Activated T-cell treated with anti-CD3 and anti-CD28 coated beads, Interleukin-2, amount 50 U/mL, for 24 hours (primary cell): Measurements from ENCODE around the gene NGRN.
"Not testable (repeated sequence)": the region's sequence is repeated elsewhere in the genome, so short reads cannot be mapped to it uniquely, and the experiment has no call there.

Experiments used
- DNase-seq: peaks from one replicate; pipeline ENCODE4 v3.0.0-alpha.2; 2020
- H3K27ac Mint-ChIP-seq: 2 replicates; pipeline ENCODE4 v1.8.0; 2020; ENCODE audit warnings: mild to moderate bottlenecking, mixed read lengths
- H3K27me3 Mint-ChIP-seq: 2 replicates; pipeline ENCODE4 v1.8.0; 2020; ENCODE audit warnings: mixed read lengths
- H3K36me3 Mint-ChIP-seq: 2 replicates; pipeline ENCODE4 v1.8.0; 2020; ENCODE audit warnings: low read depth, mixed read lengths
- H3K4me1 Mint-ChIP-seq: 2 replicates; pipeline ENCODE4 v1.8.0; 2020; ENCODE audit warnings: low read depth, mixed read lengths
- H3K4me3 Mint-ChIP-seq: 2 replicates; pipeline ENCODE4 v1.8.0; 2020; ENCODE audit warnings: mild to moderate bottlenecking, moderate library complexity, mixed read lengths
- H3K9me3 Mint-ChIP-seq: 2 replicates; pipeline ENCODE4 v1.8.0; 2020; ENCODE audit warnings: mixed read lengths

Gene NGRN

GRCh38 chr15:90257776-90258175, 7.7 kb upstream of the NGRN start:
- DNase-seq = no peak
- Mint-ChIP-seq H3K9me3 (no peaks in the 10 kb centered on the region), H3K36me3 (no peaks in the 10 kb centered on the region), H3K27ac (no peak overlapping the region), H3K4me1 (peaks cover 6% of the 10 kb centered on the region), H3K4me3 (no peak overlapping the region), H3K27me3 (no peaks in the 10 kb centered on the region)

GRCh38 chr15:90259524-90259923, 5.9 kb upstream of the NGRN start:
- Mint-ChIP-seq H3K27ac (no peak overlapping the region), H3K9me3 (no peaks in the 10 kb centered on the region), H3K4me3 (no peak overlapping the region), H3K4me1 (peaks cover 16% of the 10 kb centered on the region), H3K36me3 (no peaks in the 10 kb centered on the region), H3K27me3 (no peaks in the 10 kb centered on the region)
- DNase-seq = no peak

GRCh38 chr15:90260731-90261130, 4.7 kb upstream of the NGRN start:
- not testable (repeated sequence) for H3K27me3 Mint-ChIP-seq, DNase-seq, H3K9me3 Mint-ChIP-seq, H3K27ac Mint-ChIP-seq, H3K4me3 Mint-ChIP-seq, H3K36me3 Mint-ChIP-seq
- H3K4me1 Mint-ChIP-seq = peaks cover 20% of the 10 kb centered on the region

GRCh38 chr15:90261811-90262210, 3.7 kb upstream of the NGRN start:
- no peaks in the 10 kb centered on the region for H3K27me3 Mint-ChIP-seq
- no peak for DNase-seq
- H3K27ac Mint-ChIP-seq = no peak overlapping the region
- peaks cover 18% of the 10 kb centered on the region for H3K36me3 Mint-ChIP-seq
- H3K9me3 Mint-ChIP-seq = no peaks in the 10 kb centered on the region
- H3K4me1 Mint-ChIP-seq = peaks cover 23% of the 10 kb centered on the region
- no peak overlapping the region for H3K4me3 Mint-ChIP-seq

GRCh38 chr15:90262426-90262825, 3.0 kb upstream of the NGRN start:
- no peak overlapping the region for H3K4me3 Mint-ChIP-seq
- no peak overlapping the region for H3K27ac Mint-ChIP-seq
- no peak for DNase-seq
- peaks cover 28% of the 10 kb centered on the region for H3K4me1 Mint-ChIP-seq
- H3K36me3 Mint-ChIP-seq = peaks cover 24% of the 10 kb centered on the region
- H3K27me3 Mint-ChIP-seq = no peaks in the 10 kb centered on the region
- no peaks in the 10 kb centered on the region for H3K9me3 Mint-ChIP-seq

- Mint-ChIP-seq H3K4me1 (peaks cover 40% of the 10 kb centered on the region), H3K9me3 (no peaks in the 10 kb centered on the region), H3K4me3 (peak overlapping the region; percentile 95), H3K27me3 (no peaks in the 10 kb centered on the region), H3K27ac (peak overlapping the region; percentile 97), H3K36me3 (peaks cover 40% of the 10 kb centered on the region)
- DNase-seq = peak; percentile 52
These were observed 801 bp upstream of the NGRN start for GRCh38 chr15:90264671-90265070.

GRCh38 chr15:90266061-90266431, 574 bp downstream of the NGRN start:
- no peaks in the 10 kb centered on the region for H3K27me3 Mint-ChIP-seq
- no peaks in the 10 kb centered on the region for H3K9me3 Mint-ChIP-seq
- DNase-seq = peak; percentile 67
- H3K36me3 Mint-ChIP-seq = peaks cover 54% of the 10 kb centered on the region
- peak overlapping the region; percentile 97 for H3K27ac Mint-ChIP-seq
- H3K4me3 Mint-ChIP-seq = peak overlapping the region; percentile 95
- peaks cover 49% of the 10 kb centered on the region for H3K4me1 Mint-ChIP-seq

- no peaks in the 10 kb centered on the region for H3K9me3 Mint-ChIP-seq
- DNase-seq = no peak
These were observed 1.0 kb downstream of the NGRN start for GRCh38 chr15:90266485-90266884.

GRCh38 chr15:90268415-90268814, 2.9 kb downstream of the NGRN start:
- peaks cover 70% of the 10 kb centered on the region for H3K4me1 Mint-ChIP-seq
- DNase-seq = no peak
- H3K4me3 Mint-ChIP-seq = peak overlapping the region; percentile 95
- no peaks in the 10 kb centered on the region for H3K9me3 Mint-ChIP-seq
- H3K27ac Mint-ChIP-seq = peak overlapping the region; percentile 69
- H3K36me3 Mint-ChIP-seq = peaks cover 78% of the 10 kb centered on the region
- H3K27me3 Mint-ChIP-seq = no peaks in the 10 kb centered on the region

More at GRCh38 chr15:90266485-90266884, 1.0 kb downstream of the NGRN start:
- peak overlapping the region; percentile 95 for H3K4me3 Mint-ChIP-seq
- peaks cover 59% of the 10 kb centered on the region for H3K36me3 Mint-ChIP-seq
- peak overlapping the region; percentile 97 for H3K27ac Mint-ChIP-seq
- peaks cover 54% of the 10 kb centered on the region for H3K4me1 Mint-ChIP-seq
- no peaks in the 10 kb centered on the region for H3K27me3 Mint-ChIP-seq

GRCh38 chr15:90270502-90271150, 5.2 kb downstream of the NGRN start:
- Mint-ChIP-seq H3K9me3 (no peaks in the 10 kb centered on the region), H3K4me3 (no peak overlapping the region), H3K27me3 (no peaks in the 10 kb centered on the region), H3K4me1 (peaks cover 56% of the 10 kb centered on the region), H3K36me3 (peaks cover 92% of the 10 kb centered on the region), H3K27ac (peak overlapping the region; percentile 88)
- peak; percentile 23 for DNase-seq

GRCh38 chr15:90271459-90272166, 6.1 kb downstream of the NGRN start:
- Mint-ChIP-seq H3K9me3 (no peaks in the 10 kb centered on the region), H3K4me1 (peaks cover 54% of the 10 kb centered on the region), H3K4me3 (no peak overlapping the region), H3K27ac (peak overlapping the region; percentile 88), H3K36me3 (peaks cover 89% of the 10 kb centered on the region), H3K27me3 (no peaks in the 10 kb centered on the region)
- DNase-seq = peak; percentile 19

- H3K27me3 Mint-ChIP-seq, H3K27ac Mint-ChIP-seq: not testable (repeated sequence)
These were observed 13.0 kb downstream of the NGRN start for GRCh38 chr15:90278467-90278866.

GRCh38 chr15:90280743-90281142, 15.3 kb downstream of the NGRN start:
- DNase-seq, H3K36me3 Mint-ChIP-seq, H3K4me3 Mint-ChIP-seq, H3K9me3 Mint-ChIP-seq, H3K27me3 Mint-ChIP-seq, H3K27ac Mint-ChIP-seq, H3K4me1 Mint-ChIP-seq: not testable (repeated sequence)

More at GRCh38 chr15:90278467-90278866, 13.0 kb downstream of the NGRN start:
- H3K9me3 Mint-ChIP-seq, DNase-seq, H3K4me1 Mint-ChIP-seq, H3K4me3 Mint-ChIP-seq: not testable (repeated sequence)
- H3K36me3 Mint-ChIP-seq = peaks cover 30% of the 10 kb centered on the region

GRCh38 chr15:90281637-90282036, 16.2 kb downstream of the NGRN start:
- not testable (repeated sequence) for H3K27ac Mint-ChIP-seq, H3K4me1 Mint-ChIP-seq, H3K4me3 Mint-ChIP-seq, H3K9me3 Mint-ChIP-seq, H3K36me3 Mint-ChIP-seq, DNase-seq, H3K27me3 Mint-ChIP-seq

GRCh38 chr15:90286678-90287077, 21.2 kb downstream of the NGRN start:
- Mint-ChIP-seq H3K9me3 (no peaks in the 10 kb centered on the region), H3K27ac (no peak overlapping the region), H3K4me1 (no peaks in the 10 kb centered on the region), H3K36me3 (no peaks in the 10 kb centered on the region), H3K27me3 (no peaks in the 10 kb centered on the region), H3K4me3 (no peak overlapping the region)
- no peak for DNase-seq
